ENCODE results near the gene LSM7. TPM values are rescaled to one million over a fixed set of nuclear protein-coding genes. Genes with fewer than 3 reads are reported as not detected.

LSM7 gene
- total and polyA plus RNA-seq, 9 of the 15 experiments (the other 6 are each of a cell fraction or from before 2014, with no cell fraction given), result 40.5 to 690 (median 265) TPM

DNA sequence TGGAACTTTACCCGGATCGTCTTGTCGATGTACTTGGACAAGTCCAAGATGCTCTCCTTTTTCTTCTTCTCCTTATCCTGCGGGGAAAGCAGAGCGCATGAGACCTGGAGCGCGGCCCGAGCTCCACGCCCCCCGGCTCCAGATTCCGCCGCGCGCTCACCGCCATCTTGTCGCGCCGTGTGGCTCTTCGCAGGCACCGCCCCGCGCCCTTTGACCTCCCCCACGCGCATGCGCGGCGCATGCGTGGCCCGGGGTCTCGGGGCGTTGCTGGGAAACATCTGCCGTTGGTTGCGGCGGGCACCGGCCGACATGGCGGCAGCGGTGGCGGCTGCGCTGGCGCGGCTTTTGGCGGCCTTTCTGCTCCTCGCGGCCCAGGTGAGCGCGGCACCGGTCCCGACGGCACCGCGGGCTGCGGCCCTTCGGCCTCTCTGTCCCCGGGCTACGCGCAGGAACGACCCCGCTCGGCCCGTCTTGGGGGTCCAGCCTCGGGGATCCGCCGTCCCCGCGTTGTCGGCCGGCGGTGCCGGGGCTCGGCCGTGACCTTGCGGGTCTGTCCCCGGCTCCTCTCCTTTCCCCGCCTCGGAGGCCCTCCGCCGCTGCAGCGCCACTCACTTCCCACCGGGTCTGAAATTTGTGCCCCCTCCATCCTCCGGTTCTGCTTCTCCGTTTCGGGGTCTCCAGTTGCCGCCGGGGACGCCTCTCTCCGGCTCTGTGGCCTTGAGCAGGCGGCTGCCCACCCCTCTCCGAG lies at the start of gene LSM7, which contains the start of gene SPPL2B (continued):
- TF ChIP-seq SMAD4 (CRISPR knock-in tag; conservative IDR thresholded peaks at IDR 0.05), result 0 out of 2 replicates have a peak, but pooled peaks have one; percentile 13
- TF ChIP-seq, protein P1, sequence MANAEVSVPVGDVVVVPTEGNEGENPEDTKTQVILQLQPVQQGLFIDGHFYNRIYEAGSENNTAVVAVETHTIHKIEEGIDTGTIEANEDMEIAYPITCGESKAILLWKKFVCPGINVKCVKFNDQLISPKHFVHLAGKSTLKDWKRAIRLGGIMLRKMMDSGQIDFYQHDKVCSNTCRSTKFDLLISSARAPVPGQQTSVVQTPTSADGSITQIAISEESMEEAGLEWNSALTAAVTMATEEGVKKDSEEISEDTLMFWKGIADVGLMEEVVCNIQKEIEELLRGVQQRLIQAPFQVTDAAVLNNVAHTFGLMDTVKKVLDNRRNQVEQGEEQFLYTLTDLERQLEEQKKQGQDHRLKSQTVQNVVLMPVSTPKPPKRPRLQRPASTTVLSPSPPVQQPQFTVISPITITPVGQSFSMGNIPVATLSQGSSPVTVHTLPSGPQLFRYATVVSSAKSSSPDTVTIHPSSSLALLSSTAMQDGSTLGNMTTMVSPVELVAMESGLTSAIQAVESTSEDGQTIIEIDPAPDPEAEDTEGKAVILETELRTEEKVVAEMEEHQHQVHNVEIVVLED (CRISPR knock-in tag; IDR thresholded peaks at IDR 0.05), result peak; percentile 43; the same call in 1 of the 2 replicates
- TF ChIP-seq ETV5 (CRISPR knock-in tag; IDR thresholded peaks at IDR 0.05; ENCODE audit: low read depth), result peak; percentile 48; the same call in 1 of the 2 replicates
- TF ChIP-seq FOXM1 (IDR thresholded peaks at IDR 0.05; ENCODE audit: low read depth), result no peak
- TF ChIP-seq FOXM1 (CRISPR knock-in tag; IDR thresholded peaks at IDR 0.05; ENCODE audit: low read depth), result 0 out of 2 replicates have a peak, but pooled peaks have one; percentile 52
- no peak for TF ChIP-seq NR2F6 (CRISPR knock-in tag; IDR thresholded peaks at IDR 0.05)
- TF ChIP-seq TRIM28 (IDR thresholded peaks at IDR 0.05), result no peak; the same call in 1 of the 2 replicates
- TF ChIP-seq FOXK2 (conservative IDR thresholded peaks at IDR 0.05 in 1 of 2, IDR thresholded peaks at IDR 0.05 in 1 of 2; ENCODE audit: low read depth in 2 of 2), result peak in 1 of 2 experiments; percentile 58; a peak in 3 of 4 replicates
- TF ChIP-seq RBFOX2 (IDR thresholded peaks at IDR 0.05; ENCODE audit: low read depth, low read length), result peak; percentile 96
- 0 out of 2 replicates have a peak, but pooled peaks have one; percentile 26 for TF ChIP-seq CBX1 (IDR thresholded peaks at IDR 0.05; ENCODE audit: low read depth)
- TF ChIP-seq BRF2 (IDR thresholded peaks at IDR 0.05; ENCODE audit: borderline replicate concordance, insufficient read depth, insufficient read length), result no peak
- peak; percentile 67; the same call in 1 of the 2 replicates for TF ChIP-seq GATAD2B (IDR thresholded peaks at IDR 0.05; ENCODE audit: borderline replicate concordance)
- TF ChIP-seq ZNF592 (IDR thresholded peaks at IDR 0.05), result peak; percentile 28; the same call in 1 of the 2 replicates
- no peak for TF ChIP-seq ZNF445 (CRISPR knock-in tag; IDR thresholded peaks at IDR 0.05; ENCODE audit: low read depth)
- peak; percentile 81 for TF ChIP-seq TAF9B (IDR thresholded peaks at IDR 0.05; ENCODE audit: partially characterized antibody)
- TF ChIP-seq ZNF75A (CRISPR knock-in tag; IDR thresholded peaks at IDR 0.05), result no peak
- no peak for TF ChIP-seq SMARCA4 (IDR thresholded peaks at IDR 0.05)
- TF ChIP-seq TAF7 (tag; IDR thresholded peaks at IDR 0.05), result peak; percentile 72; the same call in 1 of the 2 replicates
- no peak for TF ChIP-seq NR1H2 (CRISPR knock-in tag; IDR thresholded peaks at IDR 0.05)
- TF ChIP-seq, protein P2, sequence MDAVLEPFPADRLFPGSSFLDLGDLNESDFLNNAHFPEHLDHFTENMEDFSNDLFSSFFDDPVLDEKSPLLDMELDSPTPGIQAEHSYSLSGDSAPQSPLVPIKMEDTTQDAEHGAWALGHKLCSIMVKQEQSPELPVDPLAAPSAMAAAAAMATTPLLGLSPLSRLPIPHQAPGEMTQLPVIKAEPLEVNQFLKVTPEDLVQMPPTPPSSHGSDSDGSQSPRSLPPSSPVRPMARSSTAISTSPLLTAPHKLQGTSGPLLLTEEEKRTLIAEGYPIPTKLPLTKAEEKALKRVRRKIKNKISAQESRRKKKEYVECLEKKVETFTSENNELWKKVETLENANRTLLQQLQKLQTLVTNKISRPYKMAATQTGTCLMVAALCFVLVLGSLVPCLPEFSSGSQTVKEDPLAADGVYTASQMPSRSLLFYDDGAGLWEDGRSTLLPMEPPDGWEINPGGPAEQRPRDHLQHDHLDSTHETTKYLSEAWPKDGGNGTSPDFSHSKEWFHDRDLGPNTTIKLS (IDR thresholded peaks at IDR 0.05; ENCODE audit: borderline replicate concordance, low read depth), result peak; percentile 78; the same call in 1 of the 2 replicates

All from K562 (cell line).